Measurements from ENCODE around the gene FKBP10.
"Not testable (repeated sequence)": the region's sequence is repeated elsewhere in the genome, so short reads cannot be mapped to it uniquely, and the experiment has no call there.

The FKBP10 gene, protein sequence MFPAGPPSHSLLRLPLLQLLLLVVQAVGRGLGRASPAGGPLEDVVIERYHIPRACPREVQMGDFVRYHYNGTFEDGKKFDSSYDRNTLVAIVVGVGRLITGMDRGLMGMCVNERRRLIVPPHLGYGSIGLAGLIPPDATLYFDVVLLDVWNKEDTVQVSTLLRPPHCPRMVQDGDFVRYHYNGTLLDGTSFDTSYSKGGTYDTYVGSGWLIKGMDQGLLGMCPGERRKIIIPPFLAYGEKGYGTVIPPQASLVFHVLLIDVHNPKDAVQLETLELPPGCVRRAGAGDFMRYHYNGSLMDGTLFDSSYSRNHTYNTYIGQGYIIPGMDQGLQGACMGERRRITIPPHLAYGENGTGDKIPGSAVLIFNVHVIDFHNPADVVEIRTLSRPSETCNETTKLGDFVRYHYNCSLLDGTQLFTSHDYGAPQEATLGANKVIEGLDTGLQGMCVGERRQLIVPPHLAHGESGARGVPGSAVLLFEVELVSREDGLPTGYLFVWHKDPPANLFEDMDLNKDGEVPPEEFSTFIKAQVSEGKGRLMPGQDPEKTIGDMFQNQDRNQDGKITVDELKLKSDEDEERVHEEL

DNA sequence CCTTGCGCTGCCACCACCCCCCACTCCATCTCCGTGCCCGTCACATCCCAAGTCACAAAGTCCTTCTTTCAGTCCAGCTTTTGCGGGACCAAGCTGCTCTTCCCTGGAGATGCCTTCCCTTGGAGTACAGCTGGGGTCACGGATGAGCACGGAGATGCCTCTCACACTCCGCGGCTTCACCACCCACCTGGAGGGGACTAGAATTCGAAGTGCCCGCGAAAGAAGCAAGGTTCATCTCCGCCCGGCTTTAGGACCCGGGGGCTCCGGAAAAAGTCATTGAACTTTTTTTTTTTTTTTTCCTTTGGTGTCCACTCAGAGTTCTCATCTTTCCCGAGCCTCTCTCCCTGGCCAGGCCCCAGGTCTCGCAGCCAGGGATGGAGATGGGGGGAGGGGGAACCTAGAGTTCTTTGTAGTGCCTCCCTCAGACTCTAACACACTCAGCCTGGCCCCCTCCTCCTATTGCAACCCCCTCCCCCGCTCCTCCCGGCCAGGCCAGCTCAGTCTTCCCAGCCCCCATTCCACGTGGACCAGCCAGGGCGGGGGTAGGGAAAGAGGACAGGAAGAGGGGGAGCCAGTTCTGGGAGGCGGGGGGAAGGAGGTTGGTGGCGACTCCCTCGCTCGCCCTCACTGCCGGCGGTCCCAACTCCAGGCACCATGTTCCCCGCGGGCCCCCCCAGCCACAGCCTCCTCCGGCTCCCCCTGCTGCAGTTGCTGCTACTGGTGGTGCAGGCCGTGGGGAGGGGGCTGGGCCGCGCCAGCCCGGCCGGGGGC, at the start of gene FKBP10:
FKBP10 (plus strand) TSS at position 624 of the 771 bp plus-strand sequence; CDS start at position 655, 31 bp downstream.
- peak; percentile 30 to 48 for DNase-seq

DNA sequence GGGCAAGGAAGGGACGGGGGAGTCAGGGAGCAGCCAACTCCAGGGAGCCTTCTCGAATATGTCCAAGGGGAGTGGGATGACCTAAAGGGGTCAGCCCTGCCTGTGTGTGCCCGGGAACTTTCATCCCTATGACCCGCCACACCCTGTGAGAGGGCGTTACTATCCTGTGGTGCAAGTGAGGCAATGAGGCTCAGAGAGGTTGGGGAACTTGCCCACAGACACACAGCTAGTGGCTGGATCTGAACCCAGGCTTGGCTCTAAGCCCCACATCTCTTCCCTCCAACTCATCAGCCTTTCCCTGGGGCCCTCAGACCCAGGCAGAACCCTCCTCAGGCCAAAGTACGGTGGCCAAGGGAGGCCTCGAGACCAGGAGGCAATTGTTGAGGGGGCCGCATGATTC, 49.5 kb upstream of the FKBP10 start:
- no peak for DNase-seq

DNA sequence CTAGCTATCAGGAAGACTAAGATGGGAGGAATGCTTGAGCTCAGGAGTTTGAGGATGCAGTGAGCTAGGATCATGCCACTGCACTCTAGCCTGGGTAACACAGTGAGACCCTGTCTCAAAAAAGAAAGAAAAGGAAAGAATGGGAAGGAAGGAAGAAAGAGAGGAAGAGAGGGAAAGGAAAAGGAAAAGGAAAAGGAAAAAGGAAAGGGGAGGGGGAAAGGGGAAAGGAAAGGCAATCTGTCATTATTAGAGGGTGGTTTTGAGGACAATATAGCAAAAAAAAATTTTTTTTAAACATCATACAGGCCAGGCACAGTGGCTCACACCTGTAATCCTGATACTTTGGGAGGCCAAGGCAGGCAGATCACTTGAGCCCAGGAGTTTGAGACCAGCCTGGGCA, 46.7 kb upstream of the FKBP10 start:
- no peak for DNase-seq

DNA sequence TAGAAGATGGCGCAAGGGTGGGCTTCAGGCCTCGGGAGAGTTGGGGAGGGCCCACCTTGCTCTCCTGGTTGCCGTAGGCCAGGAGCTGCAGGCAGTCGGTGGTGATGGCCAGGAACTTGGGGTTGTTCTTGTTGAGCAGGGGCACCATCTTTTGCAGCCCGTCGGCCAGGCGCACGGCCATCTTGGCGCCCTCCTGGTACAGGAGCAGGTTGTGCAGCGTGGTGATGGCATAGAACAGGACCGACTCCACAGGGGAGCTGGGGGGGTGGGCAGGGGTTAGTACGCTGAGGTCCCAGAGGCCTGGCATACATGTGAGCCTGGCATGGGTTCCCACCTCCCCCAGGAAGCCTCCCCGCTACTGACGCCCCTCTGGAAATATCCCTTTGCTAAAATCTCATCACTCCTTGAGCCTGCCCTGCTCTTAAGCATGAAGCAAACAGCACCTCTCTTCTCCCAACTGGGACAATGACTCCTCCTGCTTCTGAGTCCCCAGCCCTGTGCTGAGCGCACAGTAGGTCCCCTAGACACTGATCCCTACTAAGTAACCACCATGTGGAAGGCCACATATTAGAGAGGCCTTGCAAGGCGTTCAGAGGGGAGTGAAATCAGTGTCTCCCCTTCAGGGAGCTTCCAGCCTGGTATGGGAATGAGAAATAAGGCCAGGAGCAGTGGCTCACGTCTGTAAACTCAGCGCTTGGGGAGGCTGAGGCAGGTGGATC, 45.3 kb upstream of the FKBP10 start:
- DNase-seq: no peak

DNA sequence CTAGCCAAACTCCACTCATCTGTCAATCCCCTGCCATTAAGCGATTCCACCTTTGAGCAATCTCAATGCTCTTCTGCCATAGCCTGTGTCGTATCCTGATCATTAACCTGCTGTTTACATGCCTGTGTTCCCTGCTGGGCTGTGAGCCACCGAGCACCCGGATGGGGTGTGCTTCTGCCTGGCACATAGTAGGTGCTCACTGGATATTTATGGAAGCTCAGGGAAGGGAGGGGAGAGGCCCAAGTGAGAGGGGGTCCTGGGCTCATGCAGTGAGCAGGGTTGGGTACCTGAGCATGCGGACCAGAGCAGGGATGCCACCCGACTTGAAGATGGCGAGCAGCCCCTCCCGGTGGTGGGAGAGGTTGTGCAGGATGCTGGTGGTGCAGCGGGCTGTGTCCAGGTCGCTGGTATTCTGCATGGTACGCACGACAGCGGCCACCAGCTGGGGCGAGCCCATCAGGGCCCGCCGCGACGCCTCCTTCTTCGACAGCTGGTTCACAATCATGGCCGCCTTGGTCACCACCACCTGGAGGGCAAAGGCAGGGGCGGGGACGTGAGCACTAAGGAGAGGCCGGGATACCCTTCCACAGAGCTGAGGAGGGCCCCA, 44.0 kb upstream of the FKBP10 start:
- DNase-seq: no peak

DNA sequence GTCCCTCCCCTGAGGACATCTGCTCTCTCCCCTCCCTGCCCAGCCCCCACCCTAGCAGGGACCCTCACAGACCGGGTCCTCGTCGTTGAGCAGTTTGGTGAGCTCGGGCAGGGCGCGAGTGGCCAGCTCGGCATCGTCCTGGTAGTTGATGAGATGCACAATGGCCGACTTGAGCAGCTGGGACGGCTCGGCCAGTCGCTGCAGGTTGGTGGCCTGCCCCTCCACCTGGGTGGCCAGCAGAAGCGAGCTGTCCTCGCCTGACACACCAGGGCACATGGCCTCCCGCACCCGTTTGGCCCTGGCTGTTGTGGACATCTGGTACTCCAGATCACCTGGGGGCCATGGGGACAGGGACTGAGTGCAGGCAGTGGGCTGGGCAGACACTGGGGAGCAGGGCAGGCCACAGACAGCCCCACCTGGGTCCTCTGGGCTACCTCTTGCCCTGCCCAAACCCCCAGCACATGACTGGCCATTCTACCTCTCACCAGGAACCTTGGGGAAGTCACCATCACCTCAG, 43.4 kb upstream of the FKBP10 start:
- DNase-seq: no peak

DNA sequence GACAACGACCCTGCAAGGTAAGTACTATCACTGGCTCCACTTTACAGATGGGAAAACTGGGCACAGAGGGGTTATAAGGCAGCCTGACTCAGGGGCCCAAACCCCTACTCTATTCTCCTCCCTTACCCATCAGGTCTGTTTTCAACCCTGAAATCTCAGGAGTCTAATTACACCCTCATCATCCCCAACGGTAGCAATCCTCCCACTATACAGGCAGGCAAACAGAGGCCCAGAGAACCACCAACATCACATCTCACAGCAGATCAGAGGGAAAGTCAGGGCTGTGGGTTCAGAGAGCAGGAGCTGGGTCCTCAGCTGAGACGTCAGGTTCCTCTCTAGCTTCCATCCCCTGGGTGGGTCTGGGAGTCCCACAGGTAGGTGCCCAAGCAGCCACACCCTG, 42.8 kb upstream of the FKBP10 start:
- DNase-seq: no peak

DNA sequence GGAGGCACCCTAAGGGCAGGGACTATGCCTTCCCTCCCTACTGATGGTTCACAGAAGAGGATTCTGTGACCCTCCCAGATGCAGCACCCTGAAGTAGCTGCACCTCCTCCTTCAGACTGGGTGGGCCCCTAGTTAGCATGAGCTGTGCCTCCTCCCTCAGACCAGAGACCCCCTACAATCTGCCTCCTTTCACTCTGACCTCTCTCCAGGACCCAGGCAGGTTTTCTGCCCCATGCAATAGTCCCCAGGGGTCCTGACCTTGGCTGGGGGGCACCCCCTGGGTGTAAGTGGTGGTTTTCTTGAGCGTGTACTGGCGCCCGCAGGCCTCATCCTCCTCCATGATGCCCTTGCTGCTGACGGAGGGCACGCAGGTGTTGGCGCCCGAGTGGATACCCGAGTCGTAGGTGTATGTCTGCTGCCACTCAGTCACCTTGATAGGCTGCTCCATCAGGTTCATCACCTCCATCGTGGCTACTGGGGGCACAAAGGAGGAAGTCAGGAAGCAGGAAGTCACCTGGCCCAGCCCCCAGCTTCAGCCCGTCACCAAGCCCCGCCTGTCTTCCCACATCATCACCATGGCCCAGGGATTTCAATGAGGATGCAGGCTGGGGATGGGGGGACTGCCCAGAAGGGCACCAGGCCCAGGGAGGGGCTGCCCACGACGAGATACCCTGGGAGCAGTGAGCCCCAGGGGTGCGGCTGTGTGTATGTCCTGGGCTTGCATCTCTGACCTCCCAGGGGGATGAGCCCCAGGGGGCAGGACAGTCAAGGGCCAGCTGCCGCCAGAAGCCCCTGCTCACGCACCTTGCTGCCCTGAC, 41.2 kb upstream of the FKBP10 start:
- no peak for DNase-seq

DNA sequence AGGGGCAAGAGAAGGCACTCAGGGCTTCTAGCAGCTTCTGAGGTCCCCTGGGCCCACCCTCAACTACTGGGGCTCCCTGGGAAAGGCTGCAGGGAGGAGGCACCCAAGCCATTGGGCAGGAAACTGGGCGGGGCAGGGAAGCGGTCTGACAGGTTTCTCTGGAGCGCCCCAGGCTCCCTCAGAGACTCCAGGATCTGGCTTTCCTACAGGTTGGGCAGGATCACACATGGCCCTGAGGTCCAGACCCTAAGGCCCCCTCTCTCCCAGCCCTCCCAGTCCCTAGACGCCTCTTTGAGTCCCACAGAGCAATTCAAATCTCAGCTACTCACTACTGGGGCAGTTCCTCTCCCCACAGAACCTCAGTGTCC, 40.6 kb upstream of the FKBP10 start:
- DNase-seq: no peak

DNA sequence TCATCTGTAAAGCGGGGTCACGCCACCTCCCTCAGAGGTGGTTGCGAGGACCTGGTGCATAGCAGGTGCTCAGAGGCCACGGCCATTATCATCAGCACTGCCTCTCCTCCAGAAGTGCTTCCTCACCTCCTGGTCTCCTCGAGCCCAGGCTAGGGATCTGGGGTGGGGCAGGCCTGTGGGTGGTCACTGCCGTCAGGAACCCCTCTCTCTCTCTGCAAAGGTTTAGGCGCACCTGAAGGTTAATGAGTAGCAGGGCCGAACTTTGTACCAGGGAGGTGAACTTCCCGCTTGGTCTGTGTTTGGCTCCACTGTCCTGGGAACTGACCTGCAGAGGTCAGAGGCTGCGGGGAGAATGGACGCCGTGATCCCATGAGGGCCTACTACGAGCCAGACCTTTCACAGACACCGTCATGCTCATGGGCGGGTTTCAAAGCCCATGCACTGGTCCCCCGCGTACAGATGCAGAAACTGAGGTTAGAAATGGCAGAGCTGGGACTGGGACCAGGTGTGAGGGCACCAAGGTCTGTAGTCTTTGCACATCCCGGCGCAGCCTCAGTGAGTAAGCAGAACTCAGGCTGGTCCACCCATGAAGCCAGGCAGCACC, 40.1 kb upstream of the FKBP10 start:
- DNase-seq: no peak

DNA sequence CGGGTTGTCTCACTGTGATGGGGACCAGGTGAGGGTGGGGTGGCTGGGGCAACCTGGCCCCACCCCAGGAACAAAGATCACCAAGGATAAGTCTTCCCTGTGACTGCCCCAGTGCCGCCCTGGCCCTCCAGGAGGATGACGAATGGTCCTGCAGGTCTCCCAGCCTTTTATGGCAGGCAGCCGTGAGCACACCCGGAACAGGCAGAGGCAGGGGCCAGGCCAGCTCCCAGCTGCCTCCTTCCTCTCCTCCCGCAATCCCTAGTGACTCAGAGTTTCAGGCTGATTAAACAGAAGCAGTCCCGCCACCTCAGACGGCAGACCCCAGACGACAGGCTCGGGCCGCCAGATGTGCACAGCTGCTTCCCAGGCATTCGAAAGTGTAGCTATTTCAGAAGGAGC, 39.6 kb upstream of the FKBP10 start:
- DNase-seq: no peak

DNA sequence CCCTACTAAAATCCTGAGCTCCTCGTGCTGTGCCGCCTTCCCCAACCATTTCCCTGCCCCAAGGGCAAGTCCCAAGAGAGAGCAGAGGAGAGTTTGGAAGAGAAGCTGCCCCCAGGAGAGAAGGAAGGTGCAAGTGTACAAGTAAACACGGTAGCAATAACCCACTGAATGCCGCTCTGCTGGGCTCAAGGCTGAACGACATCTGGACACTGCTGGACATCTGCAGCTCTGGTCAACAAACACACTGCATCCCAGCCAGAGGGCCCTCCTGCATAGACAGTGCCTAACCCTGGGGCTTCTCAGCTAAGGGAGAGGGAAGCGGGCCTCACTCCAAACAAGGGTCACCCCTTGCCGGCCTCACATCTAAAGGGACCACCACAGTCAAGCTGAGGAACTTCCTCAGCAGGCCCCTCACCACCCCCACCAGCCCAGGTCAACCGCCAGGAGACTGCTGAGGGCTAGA, 39.0 kb upstream of the FKBP10 start:
- no peak for DNase-seq

DNA sequence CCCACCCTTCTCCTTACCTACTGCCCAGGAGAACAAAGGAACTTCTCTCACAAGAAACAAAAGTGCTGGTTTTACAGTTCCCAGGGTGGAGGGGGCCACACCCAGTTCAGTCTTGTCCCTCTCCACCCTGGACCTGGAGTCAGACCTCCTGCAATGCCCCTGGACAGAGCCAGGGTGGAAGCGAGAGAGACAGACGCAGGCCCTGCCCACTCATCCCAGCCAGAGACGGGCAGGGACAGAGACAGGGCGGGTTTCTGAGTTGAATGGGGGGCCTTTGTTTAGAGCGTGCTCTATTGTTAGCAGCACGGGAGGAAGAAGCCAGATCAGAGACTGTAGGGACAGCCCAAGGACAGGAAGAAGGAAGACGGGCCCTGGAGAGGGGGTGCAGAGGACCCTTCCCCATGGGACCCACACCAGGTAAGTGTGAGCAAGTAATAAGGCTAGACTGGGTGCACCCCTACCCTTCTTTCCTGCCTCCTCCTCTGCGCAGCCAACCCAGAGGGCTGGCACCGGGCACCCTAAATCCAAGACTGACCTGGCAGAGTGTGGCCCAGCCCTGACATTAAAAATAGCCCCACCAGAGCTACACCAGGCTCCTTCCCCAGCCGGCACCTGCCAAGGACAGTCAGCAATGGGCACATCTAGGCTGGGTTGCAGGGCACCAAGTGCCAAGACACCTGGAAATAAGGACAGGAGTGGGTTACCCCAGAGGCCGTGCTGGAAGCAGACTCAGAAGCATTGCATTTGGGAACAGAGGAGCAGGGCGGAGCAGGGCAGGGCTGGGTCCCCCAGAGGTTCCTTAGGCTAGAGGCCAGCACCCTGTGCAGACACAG, 37.2 kb upstream of the FKBP10 start:
- no peak for DNase-seq

DNA sequence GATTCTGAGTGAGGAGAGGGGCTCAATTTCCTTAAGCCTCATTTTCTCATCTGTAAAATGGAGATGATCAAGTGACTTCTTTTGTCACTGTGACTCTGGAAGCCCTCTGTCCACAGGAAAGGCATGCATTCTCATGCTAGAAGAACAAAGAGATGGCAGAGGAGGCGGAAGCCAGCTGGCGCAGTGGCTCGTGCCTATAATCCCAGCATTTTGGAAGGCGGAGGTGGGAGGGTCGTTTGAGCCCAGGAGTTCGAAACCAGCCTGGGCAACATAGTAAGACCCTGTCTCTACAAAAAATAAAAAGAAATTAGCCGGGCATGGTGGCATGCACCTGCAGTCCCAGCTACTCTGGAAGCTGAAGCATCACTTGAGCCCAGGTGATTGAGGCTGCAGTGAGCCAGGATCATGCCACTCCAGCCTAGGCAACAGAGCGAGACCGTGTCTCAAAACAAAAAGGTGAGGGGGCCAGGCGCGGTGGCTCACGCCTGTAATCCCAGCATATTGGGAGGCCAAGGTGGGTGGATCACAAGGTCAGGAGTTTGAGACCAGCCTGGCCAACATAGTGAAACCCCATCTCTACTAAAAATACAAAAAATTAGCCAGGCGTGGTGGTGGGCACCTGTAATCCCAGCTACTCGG, 36.4 kb upstream of the FKBP10 start:
- not testable (repeated sequence) for DNase-seq

DNA sequence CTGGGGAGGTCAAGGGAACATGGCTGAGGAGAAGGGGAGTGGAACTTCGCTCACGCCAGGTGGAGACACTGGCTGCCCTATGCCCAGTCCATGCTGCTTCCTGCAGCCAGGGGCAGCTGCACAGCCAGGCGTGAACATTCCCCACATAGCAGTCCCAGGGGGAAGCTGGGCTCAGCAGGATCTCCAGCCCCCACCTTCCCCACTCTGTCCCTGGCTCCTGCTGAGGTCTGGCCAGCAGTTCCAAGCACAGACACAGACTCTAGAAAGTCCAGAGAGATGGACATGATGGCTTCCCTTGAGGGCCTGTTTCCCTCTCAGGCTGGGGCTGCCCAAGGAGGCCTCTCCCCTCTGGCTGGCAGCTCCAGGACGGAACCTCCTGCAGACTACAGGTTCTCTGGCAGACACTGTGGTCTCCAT, 35.6 kb upstream of the FKBP10 start:
- no peak for DNase-seq

DNA sequence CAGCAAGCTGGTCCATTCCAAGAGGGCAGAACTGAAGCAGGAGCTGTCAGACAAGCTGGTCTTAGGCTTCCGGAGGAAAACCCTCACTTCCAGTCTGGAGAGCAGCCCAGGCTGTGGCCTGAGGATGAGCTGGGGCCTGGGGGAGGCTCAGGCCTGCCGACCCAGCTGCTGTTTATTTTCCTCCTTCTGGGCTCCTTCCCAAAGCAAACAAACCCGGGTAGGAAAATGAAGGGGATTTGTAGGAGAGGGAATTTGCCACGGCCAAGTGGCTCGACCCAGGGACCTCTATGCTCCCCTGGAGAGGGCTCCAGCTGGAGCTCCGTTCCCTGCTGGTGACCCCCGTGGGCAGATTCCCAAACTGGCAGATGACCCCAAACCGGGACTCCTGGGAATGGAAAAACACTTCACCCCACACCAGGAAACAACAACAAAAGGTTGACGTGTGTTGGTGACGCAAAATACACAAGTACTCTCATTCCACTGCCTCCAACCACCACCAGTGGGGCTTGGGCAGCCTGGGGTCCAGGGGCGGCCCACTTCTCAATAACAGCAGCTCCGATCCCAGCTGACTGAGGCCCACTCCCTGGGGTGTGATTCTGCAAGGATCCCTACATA, 35.1 kb upstream of the FKBP10 start:
- no peak for DNase-seq

DNA sequence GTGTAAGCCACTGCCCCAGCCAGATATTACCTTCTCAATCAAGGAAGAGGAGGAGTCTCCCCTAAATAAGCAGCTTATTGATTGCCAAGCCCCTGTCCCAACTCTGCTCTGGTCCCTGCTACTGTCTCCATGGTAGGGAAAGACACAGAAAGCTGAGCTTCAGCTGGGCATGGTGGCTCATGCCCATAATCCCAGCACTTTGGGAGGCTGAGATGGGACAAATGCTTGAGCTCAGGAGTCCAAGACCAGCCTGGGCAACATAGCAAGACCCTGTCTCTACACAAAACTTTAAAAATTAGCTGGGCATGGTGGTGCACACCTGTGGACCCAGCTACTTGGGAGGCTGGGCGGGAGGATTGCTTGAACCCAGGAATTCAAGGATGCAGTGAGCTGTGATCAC, 32.9 kb upstream of the FKBP10 start:
- DNase-seq: no peak

DNA sequence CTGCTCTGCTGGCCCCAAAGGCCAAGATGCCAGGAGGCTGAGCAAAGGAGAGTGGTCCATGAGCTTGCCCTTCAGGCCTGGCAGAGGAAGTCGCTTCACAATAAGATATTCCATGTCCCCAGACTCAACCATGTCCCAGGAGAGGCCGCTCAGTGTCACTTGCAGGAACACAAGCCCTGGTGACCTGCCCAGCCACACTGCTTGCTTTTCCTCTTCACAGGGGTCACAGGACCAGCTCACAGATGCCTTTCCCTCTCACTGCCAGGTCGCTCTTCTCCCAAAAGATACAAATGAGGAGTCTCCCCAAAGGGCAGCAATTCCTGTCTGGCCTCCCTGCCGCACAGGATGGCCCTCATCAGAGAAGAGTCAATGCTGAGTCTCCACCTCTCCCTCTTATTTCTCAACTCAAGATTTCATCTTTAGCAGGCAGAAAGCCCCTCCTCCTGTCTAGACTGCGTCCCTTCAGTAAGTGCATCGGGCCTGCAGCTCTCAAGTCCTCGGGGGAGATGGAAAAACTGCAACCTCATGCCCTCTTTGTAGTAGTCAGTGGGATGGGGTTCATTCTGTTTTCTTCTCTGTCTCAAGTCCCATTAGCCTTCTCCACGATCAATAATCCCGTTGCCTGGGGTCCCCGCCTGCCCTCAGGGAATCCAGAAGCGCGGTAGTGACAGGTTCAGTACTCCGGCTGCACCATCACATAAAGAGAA, 31.2 kb upstream of the FKBP10 start:
- no peak for DNase-seq

DNA sequence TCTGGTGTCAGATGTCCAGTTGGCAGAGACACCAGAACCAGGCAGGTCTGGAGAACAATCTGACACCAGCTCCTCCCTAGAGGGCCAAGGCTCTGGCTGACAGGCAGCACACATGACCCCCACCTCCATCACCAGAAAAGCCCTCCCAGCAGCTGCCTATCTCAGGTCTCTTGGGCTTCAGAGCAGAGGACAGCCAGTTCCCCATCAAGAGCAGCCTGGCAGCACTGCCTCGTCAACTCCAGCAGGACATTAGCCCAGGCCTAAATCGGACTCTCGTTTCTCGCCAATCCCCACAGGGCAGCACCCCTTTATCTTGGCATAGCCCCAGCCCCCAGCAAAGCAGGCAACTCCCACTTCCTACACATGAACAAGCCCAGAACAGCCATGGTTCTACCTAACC, 30.7 kb upstream of the FKBP10 start:
- DNase-seq: no peak
